ENCODE results near the gene SMIM14.

DNA sequence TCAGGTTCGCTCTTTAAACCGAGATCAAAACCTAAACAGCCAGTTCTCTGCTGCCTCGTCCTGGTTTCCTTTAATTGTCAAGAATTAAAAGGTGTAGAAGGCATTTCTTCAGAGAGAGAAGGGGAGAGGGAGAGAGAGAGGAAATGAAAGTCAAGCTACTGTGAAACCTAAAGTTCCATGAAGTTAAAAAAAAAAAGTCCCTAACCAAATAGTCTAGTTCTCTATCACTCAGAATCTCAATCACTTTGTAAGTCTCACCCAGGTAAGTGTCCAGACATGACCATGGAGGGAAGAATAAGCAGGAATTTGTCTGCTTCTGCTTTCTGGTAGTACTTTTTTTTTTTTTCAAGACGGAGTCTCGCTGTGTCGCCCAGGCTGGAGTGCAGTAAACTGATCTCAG lies 18.8 kb upstream of the SMIM14 start:
- TF ChIP-seq, protein P1, sequence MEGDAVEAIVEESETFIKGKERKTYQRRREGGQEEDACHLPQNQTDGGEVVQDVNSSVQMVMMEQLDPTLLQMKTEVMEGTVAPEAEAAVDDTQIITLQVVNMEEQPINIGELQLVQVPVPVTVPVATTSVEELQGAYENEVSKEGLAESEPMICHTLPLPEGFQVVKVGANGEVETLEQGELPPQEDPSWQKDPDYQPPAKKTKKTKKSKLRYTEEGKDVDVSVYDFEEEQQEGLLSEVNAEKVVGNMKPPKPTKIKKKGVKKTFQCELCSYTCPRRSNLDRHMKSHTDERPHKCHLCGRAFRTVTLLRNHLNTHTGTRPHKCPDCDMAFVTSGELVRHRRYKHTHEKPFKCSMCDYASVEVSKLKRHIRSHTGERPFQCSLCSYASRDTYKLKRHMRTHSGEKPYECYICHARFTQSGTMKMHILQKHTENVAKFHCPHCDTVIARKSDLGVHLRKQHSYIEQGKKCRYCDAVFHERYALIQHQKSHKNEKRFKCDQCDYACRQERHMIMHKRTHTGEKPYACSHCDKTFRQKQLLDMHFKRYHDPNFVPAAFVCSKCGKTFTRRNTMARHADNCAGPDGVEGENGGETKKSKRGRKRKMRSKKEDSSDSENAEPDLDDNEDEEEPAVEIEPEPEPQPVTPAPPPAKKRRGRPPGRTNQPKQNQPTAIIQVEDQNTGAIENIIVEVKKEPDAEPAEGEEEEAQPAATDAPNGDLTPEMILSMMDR (conservative IDR thresholded peaks at IDR 0.05; ENCODE audit: low read depth, low read length): no peak
- no peak for TF ChIP-seq EZH2 (IDR thresholded peaks at IDR 0.05; ENCODE audit: borderline replicate concordance, low read depth, low read length, poor library complexity, severe bottlenecking)
